PFSK-1 (cell line): ENCODE measurements around the gene ADCYAP1R1.

Experiments
- FOXP2 ChIP-seq: optimal IDR thresholded peaks from 2 replicates; pipeline ENCODE3; 2011; ENCODE audit warnings: borderline replicate concordance, control low read depth, inconsistent platforms; ENCODE audit not compliant: insufficient read depth; ENCODE audit errors: extremely low read length, extremely low read depth
- POLR2AphosphoS5 ChIP-seq: IDR thresholded peaks from 2 replicates; pipeline ENCODE4 v1.6.1; 2012; ENCODE audit warnings: low read depth, mild to moderate bottlenecking, control low read depth, low read length, moderate library complexity
- REST ChIP-seq, 2 experiments: IDR thresholded peaks; 2 replicates each; pipeline versions ENCODE4 v1.6.1 to v1.8.0; 2011 to 2012; ENCODE audit warnings: low read depth in 2 of 2, low read length in 2 of 2, control low read depth in 1 of 2, inconsistent platforms in 1 of 2, mild to moderate bottlenecking in 1 of 2, moderate library complexity in 1 of 2; ENCODE audit not compliant: insufficient read depth in 1 of 2
- SIN3A ChIP-seq: IDR thresholded peaks from 2 replicates; pipeline ENCODE4 v1.6.1; 2012; ENCODE audit warnings: mild to moderate bottlenecking, low read length, moderate library complexity, borderline replicate concordance; ENCODE audit not compliant: insufficient read depth
- TAF1 ChIP-seq: IDR thresholded peaks from 2 replicates; pipeline ENCODE4 v1.6.1; 2012; ENCODE audit warnings: low read length, control low read depth, borderline replicate concordance; ENCODE audit not compliant: insufficient read depth

The ADCYAP1R1 gene

GRCh38 chr7:31059551-31059950 lies 7.4 kb downstream of the ADCYAP1R1 start:
- TF ChIP-seq FOXP2 (no peak), POLR2AphosphoS5 (no peak), REST (IDR thresholded peaks at IDR 0.05; ENCODE audit: insufficient read depth in 1 of 2, low read depth in 2 of 2, low read length in 2 of 2) (no peak), SIN3A (no peak), TAF1 (no peak)

- TF ChIP-seq TAF1 (no peak), REST (IDR thresholded peaks at IDR 0.05; ENCODE audit: insufficient read depth in 1 of 2, low read depth in 2 of 2, low read length in 2 of 2) (no peak), SIN3A (no peak), POLR2AphosphoS5 (no peak), FOXP2 (no peak)
These were observed 9.1 kb downstream of the ADCYAP1R1 start for GRCh38 chr7:31061185-31061584.

GRCh38 chr7:31062746-31063435 lies 10.8 kb downstream of the ADCYAP1R1 start:
- no peak for TF ChIP-seq FOXP2
- TF ChIP-seq TAF1, result no peak
- no peak for TF ChIP-seq REST (IDR thresholded peaks at IDR 0.05; ENCODE audit: insufficient read depth in 1 of 2, low read depth in 2 of 2, low read length in 2 of 2)
- no peak for TF ChIP-seq POLR2AphosphoS5
- no peak for TF ChIP-seq SIN3A

GRCh38 chr7:31065021-31065593 lies 13.0 kb downstream of the ADCYAP1R1 start:
- TF ChIP-seq POLR2AphosphoS5 (no peak), SIN3A (no peak), TAF1 (no peak)

GRCh38 chr7:31065840-31066239 lies 13.7 kb downstream of the ADCYAP1R1 start:
- TF ChIP-seq POLR2AphosphoS5 (no peak), FOXP2 (no peak), REST (IDR thresholded peaks at IDR 0.05; ENCODE audit: insufficient read depth in 1 of 2, low read depth in 2 of 2, low read length in 2 of 2) (no peak), TAF1 (no peak), SIN3A (no peak)
